Spleen (tissue), 11 donors: ENCODE results near the gene MMRN2. TPM values are rescaled to one million over a fixed set of nuclear protein-coding genes. Genes with fewer than 3 reads are reported as not detected.

Source experiments
- DNase-seq: peaks from one replicate; pipeline ENCODE4 v3.0.0-alpha.2; 2020
- H3K27ac ChIP-seq, 8 donors: fragments of 200-600 bp; sonication (generic) in 7 of 8; 1 replicate in 4 of 8; 2 replicates in 4 of 8; pipeline versions ENCODE4 v1.5.0 to v1.8.0; 2016 to 2021; ENCODE audit warnings: inconsistent platforms in 4 of 8, mild to moderate bottlenecking in 4 of 8, moderate library complexity in 1 of 8
- H3K27me3 ChIP-seq, 7 donors: fragments of 200-600 bp; sonication (generic) in 6 of 7; replicated peaks in 1 of 7; 1 replicate in 4 of 7; 2 replicates in 3 of 7; pipeline versions ENCODE4 v1.5.0 to v1.8.0; 2016 to 2021; ENCODE audit warnings: inconsistent platforms in 3 of 7, mild to moderate bottlenecking in 1 of 7
- H3K36me3 ChIP-seq, 6 donors: fragments of 200-600 bp; sonication (generic) in 5 of 6; 1 replicate in 4 of 6; 2 replicates in 2 of 6; pipeline versions ENCODE4 v1.5.0 to v1.8.0; 2016 to 2021; ENCODE audit warnings: inconsistent platforms in 2 of 6
- H3K4me1 ChIP-seq, 6 donors: fragments of 200-600 bp; sonication (generic) in 5 of 6; 1 replicate in 3 of 6; 2 replicates in 3 of 6; pipeline versions ENCODE4 v1.5.0 to v1.8.0; 2016 to 2021; ENCODE audit warnings: inconsistent platforms in 3 of 6
- H3K4me3 ChIP-seq, 8 donors: fragments of 200-600 bp; sonication (generic) in 7 of 8; 1 replicate in 4 of 8; 2 replicates in 4 of 8; pipeline versions ENCODE4 v1.5.0 to v1.8.0; 2016 to 2021; ENCODE audit warnings: inconsistent platforms in 4 of 8, mild to moderate bottlenecking in 4 of 8, moderate library complexity in 2 of 8
- H3K9me3 ChIP-seq, 8 donors: fragments of 200-600 bp; sonication (generic) in 7 of 8; 1 replicate in 4 of 8; 2 replicates in 4 of 8; pipeline versions ENCODE4 v1.5.0 to v1.8.0; 2016 to 2021; ENCODE audit warnings: inconsistent platforms in 4 of 8
- CTCF ChIP-seq, 11 experiments: fragments of 200-600 bp in 7 of 11; fragments of 450-650 bp in 4 of 11; sonication (generic) in 4 of 11; IDR thresholded peaks in 8 of 11; conservative IDR thresholded peaks in 3 of 11; 1 replicate in 7 of 11; 2 replicates in 4 of 11; pipeline versions ENCODE4 v1.4.0 to v1.8.0; 2016 to 2021; ENCODE audit warnings: antibody characterized with exemption in 11 of 11, inconsistent platforms in 4 of 11, mild to moderate bottlenecking in 1 of 11
- POLR2A ChIP-seq, 3 donors: fragments of 450-650 bp; IDR thresholded peaks; one replicate each; pipeline ENCODE4 v1.5.1; 2017; ENCODE audit warnings: antibody characterized with exemption in 3 of 3, mild to moderate bottlenecking in 1 of 3
- POLR2AphosphoS5 ChIP-seq, 3 donors: sonication (generic); formaldehyde crosslinking; IDR thresholded peaks; one replicate each; pipeline ENCODE4 v1.5.1; 2017; ENCODE audit warnings: antibody characterized with exemption in 3 of 3
- WGBS, 5 donors: extraction: QIAGEN DNeasy Blood & Tissue Kit in 3 of 5; methylation state at CpG; one replicate each; pipeline versions ENCODE4 v1.1.5 to v1.1.7; 2013 to 2018; 5-methylcytosine and 5-hydroxymethylcytosine counted together
- intact Hi-C: fragments of 100-400 bp; cut with DNase I; formaldehyde crosslinking; loops from one replicate; pipeline ENCODE4 v1.15.0; 2023; ENCODE audit warnings: low total_unique reads
- polyA plus RNA-seq, 3 donors: library from polyadenylated mRNA; stranded (reverse); fragments of 200-250 nt; gene quantifications; one replicate each; pipeline ENCODE4 v1.2.1, GENCODE V29; 2013
- total RNA-seq, 7 donors: library from RNA; depleted of rRNA in 3 of 7; stranded (reverse); fragments of >200 nt in 3 of 7; fragmentation: NEBNext Ultra II Directional in 4 of 7; extraction: Animal tissue kit (Norgen Biotek cat#: 25700) in 4 of 7; gene quantifications; one replicate each; pipeline versions ENCODE4 v1.1.0 to v1.2.1, GENCODE V29; 2016 to 2021
- donor health status: healthy with polysubstance abuse.
- donor health status: DM: no; HTN: no; CAD: no; lungs with moderate emphysema.
- donor health status: DM: no; HTN: no; CAD: no.
- donor health status: Bipolar disorder and iron deficiency.
- donor health status: healthy.
- donor health status: DM: no; HTN: no; CAD: no.
- donor health status: DM: yes; HTN: yes; CAD: no.

Gene MMRN2
- total and polyA plus RNA-seq, 10 donors, result 4.8 to 120 (median 77.0) TPM

GRCh38 chr10:86970162-86970981 lies 13.0 kb upstream of the MMRN2 start:
- H3K27ac ChIP-seq, result peak overlapping the region; percentile 49 to 93 (median 88)
- DNase-seq, result peak; percentile 88
- H3K27me3 ChIP-seq, result peaks cover 0 to 50% (median 6%) of the 10 kb centered on the region in 7 donors
- H3K9me3 ChIP-seq, result no peaks in the 10 kb centered on the region
- TF ChIP-seq CTCF (IDR thresholded peaks at IDR 0.05 in 8 of 11, conservative IDR thresholded peaks at IDR 0.05 in 3 of 11) (no peak), POLR2AphosphoS5 (IDR thresholded peaks at IDR 0.05) (peak; percentile 34 to 80 (median 77))
- 20 to 43% (median 27%) methylated on average over 27 to 30 of the region's 30 CpGs for WGBS, 5 donors
- no peaks in the 10 kb centered on the region for H3K36me3 ChIP-seq
- intact Hi-C loops, result no loop called here
- H3K4me1 ChIP-seq, result peaks cover 24 to 68% (median 61%) of the 10 kb centered on the region in 6 donors
- peak overlapping the region; percentile 40 to 74 (median 46) for H3K4me3 ChIP-seq

- intact Hi-C loops, result no loop called here
- H3K4me3 ChIP-seq, result peak overlapping the region; percentile 40 to 74 (median 46)
- peaks cover 0 to 50% (median 6%) of the 10 kb centered on the region in 7 donors for H3K27me3 ChIP-seq
- TF ChIP-seq POLR2AphosphoS5 (IDR thresholded peaks at IDR 0.05) (no peak), POLR2A (IDR thresholded peaks at IDR 0.05) (no peak), CTCF (IDR thresholded peaks at IDR 0.05 in 8 of 11, conservative IDR thresholded peaks at IDR 0.05 in 3 of 11) (no peak)
- H3K27ac ChIP-seq, result peak overlapping the region; percentile 42 to 93 (median 88)
- DNase-seq, result no peak
- peaks cover 24 to 69% (median 61%) of the 10 kb centered on the region in 6 donors for H3K4me1 ChIP-seq
- WGBS, 5 donors, result 45 to 79% (median 72%) methylated on average over 8 of the region's 8 CpGs
- H3K9me3 ChIP-seq, result no peaks in the 10 kb centered on the region
- no peaks in the 10 kb centered on the region for H3K36me3 ChIP-seq
Measured at GRCh38 chr10:86969421-86970041, 12.1 kb upstream of the MMRN2 start.

DNA sequence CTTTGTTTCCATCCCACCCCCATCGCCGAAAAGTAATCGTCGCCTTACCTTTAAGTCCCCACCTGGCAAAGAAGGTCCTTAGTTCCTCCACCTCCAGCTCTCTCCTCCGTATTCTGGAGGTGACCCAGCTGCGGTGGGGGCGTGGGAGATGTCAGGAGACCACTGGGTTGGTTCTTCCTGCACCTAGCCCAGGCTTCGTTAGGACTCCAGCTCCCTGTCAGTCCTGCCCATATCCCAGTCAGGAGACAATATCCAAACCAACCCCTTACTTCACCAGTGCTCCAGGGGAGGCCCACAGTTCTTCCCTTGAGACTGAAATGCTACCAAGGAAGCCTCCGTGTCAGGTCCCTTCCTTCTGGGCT lies 11.6 kb upstream of the MMRN2 start:
- intact Hi-C loops, result no loop called here

More for the DNA sequence above, 11.6 kb upstream of the MMRN2 start:
- no peak for DNase-seq
- Histone ChIP-seq H3K4me3 (peak overlapping the region; percentile 23 to 74 (median 46)), H3K27me3 (peaks cover 0 to 50% (median 6%) of the 10 kb centered on the region in 7 donors), H3K9me3 (no peaks in the 10 kb centered on the region), H3K4me1 (peaks cover 24 to 69% (median 61%) of the 10 kb centered on the region in 6 donors), H3K36me3 (no peaks in the 10 kb centered on the region), H3K27ac (peak overlapping the region in 7 of 8 donors; percentile 2 to 93 (median 89))
- TF ChIP-seq POLR2A (IDR thresholded peaks at IDR 0.05) (no peak), POLR2AphosphoS5 (IDR thresholded peaks at IDR 0.05) (no peak), CTCF (IDR thresholded peaks at IDR 0.05 in 8 of 11, conservative IDR thresholded peaks at IDR 0.05 in 3 of 11) (no peak)
- WGBS, 5 donors, result 50 to 65% (median 54%) methylated on average over 9 of the region's 9 CpGs
